GM19467 (cell line): ENCODE results near the gene FAM216A.
"Not testable (repeated sequence)": the region's sequence is repeated elsewhere in the genome, so short reads cannot be mapped to it uniquely, and the experiment has no call there.

ENCODE experiments used
- ATAC-seq: cut with Tn5 transposase; IDR thresholded peaks from one replicate; pipeline ENCODE4 v1.9.1; 2021; ENCODE audit warnings: mild to moderate bottlenecking, moderate library complexity; ENCODE audit not compliant: unreplicated experiment

FAM216A gene

GRCh38 chr12:110498984-110499706 is 30.5 kb downstream of the FAM216A start:
- ATAC-seq = no peak

- ATAC-seq = peak; percentile 4
Observed at GRCh38 chr12:110501399-110501751, 32.7 kb downstream of the FAM216A start.

GRCh38 chr12:110501752-110502738 is 33.4 kb downstream of the FAM216A start, which contains the start of the genes RAD9B and VPS29:
Gene RAD9B, plus strand, starts transcription at chr12:110502331. Its CDS starts 7 bp downstream, at chr12:110502338.
Gene VPS29, minus strand, starts transcription at chr12:110502111. Its CDS starts 60 bp downstream, at chr12:110502051.
- peak; percentile 93 for ATAC-seq

- no peak for ATAC-seq
Observed at GRCh38 chr12:110503432-110503831, 34.8 kb downstream of the FAM216A start.

GRCh38 chr12:110505332-110505731 is 36.7 kb downstream of the FAM216A start:
- ATAC-seq = no peak

- no peak for ATAC-seq
Observed at GRCh38 chr12:110508071-110508586, 39.5 kb downstream of the FAM216A start.

- no peak for ATAC-seq
Observed at GRCh38 chr12:110513842-110514241, 45.2 kb downstream of the FAM216A start.

- no peak for ATAC-seq
Observed at GRCh38 chr12:110514363-110514762, 45.7 kb downstream of the FAM216A start.

GRCh38 chr12:110516995-110517394 is 48.4 kb downstream of the FAM216A start:
- ATAC-seq = no peak

GRCh38 chr12:110518014-110518413 is 49.4 kb downstream of the FAM216A start:
- ATAC-seq = not testable (repeated sequence)

- not testable (repeated sequence) for ATAC-seq
Observed at GRCh38 chr12:110520876-110521712, 52.4 kb downstream of the FAM216A start.

- no peak for ATAC-seq
Observed at GRCh38 chr12:110528277-110528839, 59.7 kb downstream of the FAM216A start.

GRCh38 chr12:110530511-110530910 is 61.9 kb downstream of the FAM216A start:
- no peak for ATAC-seq

- ATAC-seq = peak; percentile 80
Observed at GRCh38 chr12:110531741-110532333, 63.2 kb downstream of the FAM216A start.

- no peak for ATAC-seq
Observed at GRCh38 chr12:110532644-110533043, 64.0 kb downstream of the FAM216A start.

GRCh38 chr12:110533607-110534006 is 65.0 kb downstream of the FAM216A start:
- ATAC-seq = no peak

- ATAC-seq = no peak
Observed at GRCh38 chr12:110534811-110535210, 66.2 kb downstream of the FAM216A start.

- ATAC-seq = no peak
Observed at GRCh38 chr12:110536834-110537604, 68.4 kb downstream of the FAM216A start.
